Gastroesophageal sphincter (tissue), 4 donors: ENCODE measurements around the gene AGTPBP1. TPM values are rescaled to one million over a fixed set of nuclear protein-coding genes. Genes with fewer than 3 reads are reported as not detected.

Experiments
- ATAC-seq: fragments of 150-250 bp; one replicate; pipeline ENCODE4 v1.9.1; 2016; ENCODE audit warnings: mild to moderate bottlenecking, moderate library complexity
- H3K27ac ChIP-seq, 4 donors: fragments of 200-600 bp; sonication (generic) in 3 of 4; 1 replicate in 3 of 4; 2 replicates in 1 of 4; pipeline ENCODE4 v1.5.1; 2016 to 2019
- H3K27me3 ChIP-seq: fragments of 200-600 bp; sonication (generic); one replicate; pipeline ENCODE4 v1.5.1; 2019
- H3K36me3 ChIP-seq, 2 donors: fragments of 200-600 bp; sonication (generic); one replicate each; pipeline ENCODE4 v1.5.1; 2019; ENCODE audit warnings: control low read depth in 1 of 2
- H3K4me1 ChIP-seq, 3 donors: fragments of 200-600 bp; sonication (generic); 1 replicate in 2 of 3; 2 replicates in 1 of 3; pipeline ENCODE4 v1.5.1; 2016 to 2019; ENCODE audit warnings: control low read depth in 2 of 3
- H3K4me3 ChIP-seq, 2 donors: fragments of 200-600 bp; sonication (generic); one replicate each; pipeline ENCODE4 v1.5.1; 2019; ENCODE audit warnings: mild to moderate bottlenecking in 1 of 2, moderate library complexity in 1 of 2
- H3K9me3 ChIP-seq, 3 donors: fragments of 200-600 bp; sonication (generic); one replicate each; pipeline ENCODE4 v1.5.1; 2017 to 2019; ENCODE audit warnings: control low read depth in 2 of 3
- CTCF ChIP-seq, 4 experiments: fragments of 200-600 bp in 2 of 4; fragments of 450-650 bp in 2 of 4; sonication (generic) in 1 of 4; IDR thresholded peaks; one replicate each; pipeline ENCODE4 v1.5.1; 2017 to 2019; ENCODE audit warnings: antibody characterized with exemption in 4 of 4, mild to moderate bottlenecking in 2 of 4, moderate library complexity in 2 of 4
- EP300 ChIP-seq: sonication (generic); formaldehyde crosslinking; IDR thresholded peaks from one replicate; pipeline ENCODE4 v1.6.1; 2017; ENCODE audit warnings: antibody characterized with exemption, mild to moderate bottlenecking
- POLR2A ChIP-seq, 2 donors: fragments of 450-650 bp; IDR thresholded peaks; one replicate each; pipeline ENCODE4 v1.6.1; 2017; ENCODE audit warnings: antibody characterized with exemption in 2 of 2, mild to moderate bottlenecking in 2 of 2, moderate library complexity in 1 of 2
- POLR2AphosphoS5 ChIP-seq: sonication (generic); formaldehyde crosslinking; IDR thresholded peaks from one replicate; pipeline ENCODE4 v1.6.1; 2017; ENCODE audit warnings: antibody characterized with exemption
- WGBS, 2 donors: methylation state at CpG; one replicate each; pipeline ENCODE4 v1.1.5; 2018; ENCODE audit warnings: low coverage in 1 of 2; 5-methylcytosine and 5-hydroxymethylcytosine counted together
- total RNA-seq, 4 donors: library from RNA; depleted of rRNA; stranded (reverse); fragments of >200 nt; gene quantifications; one replicate each; pipeline ENCODE4 v1.1.0, GENCODE V29; 2016

AGTPBP1 gene
- total RNA-seq, 4 donors from 2014 or later, result 15.3 to 29.7 (median 19.1) TPM

DNA sequence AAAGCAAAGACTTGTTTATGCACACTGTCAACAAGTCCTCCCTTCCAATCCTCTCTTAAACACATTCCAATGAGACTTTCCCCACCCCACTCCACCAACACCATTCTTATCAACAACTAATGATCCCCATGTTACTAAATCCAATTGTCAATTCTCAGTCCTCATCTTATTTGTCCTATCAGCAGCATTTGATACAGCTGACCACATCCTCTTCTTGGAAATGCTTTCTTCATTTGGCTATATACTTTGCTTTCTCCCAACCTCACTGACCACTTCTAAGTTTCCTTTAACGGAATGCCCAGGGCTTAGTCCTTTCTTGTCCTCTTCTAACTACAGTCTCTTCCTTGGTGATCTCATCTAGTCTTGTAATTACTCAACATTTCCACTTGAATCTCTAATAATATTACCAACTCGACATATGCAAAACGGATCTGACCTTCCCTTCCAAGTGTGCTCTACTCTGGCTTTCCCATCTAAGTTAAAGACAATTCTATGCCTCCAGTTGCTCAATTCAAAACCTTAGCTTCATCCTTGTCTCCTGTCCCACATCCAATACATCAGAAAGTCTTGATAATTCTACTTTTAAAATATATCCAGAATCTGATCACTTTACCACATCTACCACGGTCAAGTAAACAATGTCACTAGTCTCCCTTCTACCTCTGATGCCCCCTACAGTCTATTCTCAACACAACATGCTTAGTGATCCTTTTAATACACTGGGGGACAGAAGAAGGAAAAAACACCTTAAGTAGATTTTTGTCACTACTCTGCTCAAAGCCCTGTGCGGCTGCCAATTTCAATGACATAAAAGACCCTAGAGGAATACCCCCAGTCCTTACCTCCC is 25.5 kb downstream of the AGTPBP1 start:
- H3K4me3 ChIP-seq, result no peak overlapping the region
- WGBS, 2 donors, result 71 to 79% methylated on average over 3 to 5 of the region's 5 CpGs
- no peak overlapping the region for H3K27ac ChIP-seq
- no peak for ATAC-seq
- TF ChIP-seq POLR2AphosphoS5 (no peak), CTCF (IDR thresholded peaks at IDR 0.05) (no peak), POLR2A (IDR thresholded peaks at IDR 0.05) (no peak), EP300 (no peak)
- no peaks in the 10 kb centered on the region for H3K36me3 ChIP-seq
- H3K4me1 ChIP-seq, result no peaks in the 10 kb centered on the region
- H3K27me3 ChIP-seq, result no peaks in the 10 kb centered on the region
- no peaks in the 10 kb centered on the region for H3K9me3 ChIP-seq

- ATAC-seq, result no peak
- Histone ChIP-seq H3K36me3 (no peaks in the 10 kb centered on the region), H3K27ac (no peak overlapping the region), H3K9me3 (no peaks in the 10 kb centered on the region), H3K27me3 (no peaks in the 10 kb centered on the region), H3K4me1 (no peaks in the 10 kb centered on the region), H3K4me3 (no peak overlapping the region)
- TF ChIP-seq POLR2AphosphoS5 (no peak), CTCF (IDR thresholded peaks at IDR 0.05) (no peak), POLR2A (IDR thresholded peaks at IDR 0.05) (no peak), EP300 (no peak)
- WGBS, 2 donors, result 66 to 70% methylated on average over 2 of the region's 2 CpGs
These were observed 26.2 kb downstream of the AGTPBP1 start for GRCh38 chr9:85715587-85715986.

DNA sequence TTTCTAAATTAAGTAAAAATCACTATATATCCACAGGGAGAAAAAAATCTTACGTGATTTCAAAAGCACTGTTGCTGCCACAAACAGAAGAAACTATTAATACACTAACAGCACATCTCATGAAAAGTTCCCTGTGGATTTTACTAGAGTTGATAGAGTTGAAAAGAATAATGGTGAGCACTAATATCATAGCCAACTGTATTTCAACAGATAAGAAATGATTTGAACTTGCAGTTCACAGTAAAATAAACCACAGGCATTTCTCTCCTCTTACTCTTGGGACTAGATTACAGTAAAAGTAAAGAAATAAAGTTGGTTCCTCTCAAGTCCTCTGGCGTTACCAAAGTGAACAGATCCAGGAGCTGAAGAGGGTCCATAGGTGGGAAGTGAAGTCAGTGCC is 27.9 kb downstream of the AGTPBP1 start:
- Histone ChIP-seq H3K9me3 (peaks cover 0 to 12% (median 0%) of the 10 kb centered on the region in 3 donors), H3K27me3 (no peaks in the 10 kb centered on the region), H3K4me3 (no peak overlapping the region), H3K27ac (no peak overlapping the region), H3K36me3 (no peaks in the 10 kb centered on the region), H3K4me1 (no peaks in the 10 kb centered on the region)
- TF ChIP-seq CTCF (IDR thresholded peaks at IDR 0.05) (no peak), POLR2AphosphoS5 (no peak), POLR2A (IDR thresholded peaks at IDR 0.05) (no peak), EP300 (no peak)
- WGBS, 2 donors, result 63 to 96% methylated on average over 2 of the region's 2 CpGs
- ATAC-seq, result no peak

GRCh38 chr9:85704744-85705143 is 37.0 kb downstream of the AGTPBP1 start:
- Histone ChIP-seq H3K27ac (no peak overlapping the region), H3K9me3 (peaks cover 0 to 13% (median 0%) of the 10 kb centered on the region in 3 donors), H3K4me3 (no peak overlapping the region), H3K36me3 (no peaks in the 10 kb centered on the region), H3K4me1 (peaks cover 0 to 9% (median 5%) of the 10 kb centered on the region in 3 donors), H3K27me3 (no peaks in the 10 kb centered on the region)
- TF ChIP-seq POLR2AphosphoS5 (no peak), CTCF (IDR thresholded peaks at IDR 0.05) (no peak), POLR2A (IDR thresholded peaks at IDR 0.05) (no peak), EP300 (no peak)
- ATAC-seq, result no peak
- WGBS, 2 donors, result 90 to 92% methylated on average over 2 of the region's 2 CpGs

DNA sequence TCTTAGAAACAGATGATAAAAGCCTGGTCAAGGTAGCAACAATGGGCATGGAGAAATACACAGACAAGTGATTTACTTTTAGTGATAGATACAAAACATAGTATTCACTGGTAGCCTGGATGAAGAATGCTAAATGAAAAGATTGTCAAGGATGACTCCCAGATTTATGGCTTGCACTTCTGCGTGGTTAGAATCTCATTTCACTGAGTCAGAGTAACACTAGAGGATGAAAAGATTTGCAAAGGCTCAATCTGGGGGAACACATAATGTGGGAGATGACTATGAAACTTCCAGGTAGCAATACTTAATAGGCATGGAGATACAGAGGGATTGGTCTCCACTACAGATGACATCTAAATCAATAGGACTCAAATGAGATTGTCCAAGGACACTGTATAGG is 38.4 kb downstream of the AGTPBP1 start:
- TF ChIP-seq POLR2AphosphoS5 (no peak), POLR2A (IDR thresholded peaks at IDR 0.05) (no peak)

More for the DNA sequence above, 38.4 kb downstream of the AGTPBP1 start:
- Histone ChIP-seq H3K4me3 (no peak overlapping the region), H3K36me3 (no peaks in the 10 kb centered on the region), H3K27me3 (no peaks in the 10 kb centered on the region), H3K27ac (no peak overlapping the region), H3K9me3 (no peaks in the 10 kb centered on the region), H3K4me1 (peaks cover 0 to 9% (median 5%) of the 10 kb centered on the region in 3 donors)
- no peak for ATAC-seq
- 77 to 86% methylated on average over 1 of the region's 1 CpG for WGBS, 2 donors
